Loucy (cell line): ENCODE results near the gene SEPTIN11.

ENCODE experiments used
- H2AFZ ChIP-seq: fragments of 200-600 bp; sonication (generic); 2 replicates; pipeline ENCODE4 v1.6.0; 2016; ENCODE audit warnings: antibody characterized with exemption, mild to moderate bottlenecking, low read length, moderate library complexity
- H3F3A ChIP-seq: fragments of 200-600 bp; 2 replicates; pipeline ENCODE4 v1.6.0; 2016; ENCODE audit warnings: antibody characterized with exemption, low read depth, mild to moderate bottlenecking
- H3K27me3 ChIP-seq: fragments of 200-600 bp; sonication (generic); 2 replicates; pipeline ENCODE4 v1.6.1; 2014; ENCODE audit warnings: low read length, mild to moderate bottlenecking; ENCODE audit not compliant: insufficient read depth, poor library complexity, severe bottlenecking
- H3K36me3 ChIP-seq: fragments of 200-600 bp; sonication (generic); 2 replicates; pipeline ENCODE4 v1.6.1; 2016; ENCODE audit warnings: low read length; ENCODE audit not compliant: insufficient read depth
- H3K4me1 ChIP-seq: fragments of 200-600 bp; sonication (generic); 2 replicates; pipeline ENCODE4 v1.5.1; 2014; ENCODE audit warnings: low read length, mild to moderate bottlenecking; ENCODE audit not compliant: insufficient read depth, poor library complexity, severe bottlenecking
- H3K4me2 ChIP-seq: fragments of 200-600 bp; sonication (generic); 2 replicates; pipeline ENCODE4 v1.6.0; 2014; ENCODE audit warnings: antibody characterized with exemption, low read length, low read depth, mild to moderate bottlenecking; ENCODE audit not compliant: poor library complexity, severe bottlenecking
- H3K4me3 ChIP-seq: fragments of 200-600 bp; sonication (generic); 2 replicates; pipeline ENCODE4 v1.5.1; 2014; ENCODE audit warnings: low read length, mild to moderate bottlenecking, mixed read lengths; ENCODE audit not compliant: poor library complexity, severe bottlenecking
- H3K79me2 ChIP-seq: fragments of 200-600 bp; sonication (generic); 2 replicates; pipeline ENCODE4 v1.6.1; 2014; ENCODE audit warnings: low read length; ENCODE audit not compliant: insufficient read depth
- H3K9ac ChIP-seq: fragments of 200-600 bp; sonication (generic); 2 replicates; pipeline ENCODE4 v1.6.0; 2014; ENCODE audit warnings: mild to moderate bottlenecking, low read depth, low read length, moderate library complexity; ENCODE audit not compliant: poor library complexity, severe bottlenecking
- H3K9me2 ChIP-seq: fragments of 200-600 bp; sonication (generic); replicated peaks from 2 replicates; pipeline ENCODE4 v1.6.1; 2016; ENCODE audit warnings: low read depth, low read length, mixed read lengths
- H3K9me3 ChIP-seq: fragments of 200-600 bp; sonication (generic); 2 replicates; pipeline ENCODE4 v1.6.1; 2014; ENCODE audit warnings: mild to moderate bottlenecking, antibody characterized with exemption, low read length, low read depth; ENCODE audit not compliant: insufficient read depth
- H4K20me1 ChIP-seq: fragments of 200-600 bp; sonication (generic); 2 replicates; pipeline ENCODE4 v1.6.0; 2014; ENCODE audit warnings: antibody characterized with exemption, low read length, mild to moderate bottlenecking; ENCODE audit not compliant: insufficient read depth, poor library complexity, severe bottlenecking
- CTCF ChIP-seq: fragments of 200-600 bp; sonication (generic); conservative IDR thresholded peaks from 2 replicates; pipeline ENCODE4 v1.5.1; 2014; ENCODE audit warnings: mild to moderate bottlenecking, antibody characterized with exemption, low read length
- EZH2phosphoT487 ChIP-seq: fragments of 200-600 bp; IDR thresholded peaks from 2 replicates; pipeline ENCODE4 v1.6.1; 2018; ENCODE audit warnings: antibody characterized with exemption, mild to moderate bottlenecking, moderate library complexity, borderline replicate concordance

The SEPTIN11 gene

GRCh38 chr4:76950052-76950955 lies 752 bp downstream of the SEPTIN11 start:
- no peaks in the 10 kb centered on the region for H3K9me3 ChIP-seq
- no peaks in the 10 kb centered on the region for H3K27me3 ChIP-seq
- H3K79me2 ChIP-seq: peaks cover 62% of the 10 kb centered on the region
- no peaks in the 10 kb centered on the region for H3K9me2 ChIP-seq
- peak overlapping the region; percentile 88 for H3K9ac ChIP-seq
- H3K4me3 ChIP-seq: peak overlapping the region; percentile 88
- H3F3A ChIP-seq: no peaks in the 10 kb centered on the region
- H3K36me3 ChIP-seq: no peaks in the 10 kb centered on the region
- peak overlapping the region; percentile 95 for H3K4me2 ChIP-seq
- TF ChIP-seq EZH2phosphoT487 (no peak), CTCF (no peak)
- H3K4me1 ChIP-seq: peaks cover 40% of the 10 kb centered on the region
- H4K20me1 ChIP-seq: peaks cover 21% of the 10 kb centered on the region
- peak overlapping the region; percentile 94 for H2AFZ ChIP-seq

- Histone ChIP-seq H3K9me3 (no peaks in the 10 kb centered on the region), H3K79me2 (peaks cover 70% of the 10 kb centered on the region), H4K20me1 (peaks cover 21% of the 10 kb centered on the region)
Measured at GRCh38 chr4:76950956-76951671, 1.6 kb downstream of the SEPTIN11 start.

GRCh38 chr4:76951672-76952010 lies 2.1 kb downstream of the SEPTIN11 start:
- H4K20me1 ChIP-seq: peaks cover 21% of the 10 kb centered on the region
- peak overlapping the region; percentile 88 for H3K9ac ChIP-seq
- peaks cover 75% of the 10 kb centered on the region for H3K79me2 ChIP-seq

More at GRCh38 chr4:76950956-76951671, 1.6 kb downstream of the SEPTIN11 start:
- Histone ChIP-seq H2AFZ (peak overlapping the region; percentile 94), H3K9ac (peak overlapping the region; percentile 88), H3K27me3 (no peaks in the 10 kb centered on the region), H3K4me3 (peak overlapping the region; percentile 88), H3K36me3 (no peaks in the 10 kb centered on the region), H3K4me2 (peak overlapping the region; percentile 95), H3K9me2 (no peaks in the 10 kb centered on the region), H3F3A (no peaks in the 10 kb centered on the region), H3K4me1 (peaks cover 42% of the 10 kb centered on the region)
- TF ChIP-seq EZH2phosphoT487: no peak
- TF ChIP-seq CTCF: no peak

More at GRCh38 chr4:76951672-76952010, 2.1 kb downstream of the SEPTIN11 start:
- Histone ChIP-seq H3K27me3 (no peaks in the 10 kb centered on the region), H2AFZ (no peak overlapping the region), H3K9me3 (no peaks in the 10 kb centered on the region), H3F3A (no peaks in the 10 kb centered on the region), H3K9me2 (no peaks in the 10 kb centered on the region), H3K4me3 (peak overlapping the region; percentile 88), H3K4me2 (peak overlapping the region; percentile 95), H3K36me3 (no peaks in the 10 kb centered on the region), H3K4me1 (peaks cover 42% of the 10 kb centered on the region)
- no peak for TF ChIP-seq EZH2phosphoT487
- no peak for TF ChIP-seq CTCF
